ENCODE data around the gene PSMD5. TPM values are rescaled to one million over a fixed set of nuclear protein-coding genes. Genes with fewer than 3 reads are reported as not detected.

The PSMD5 gene
- polyA plus RNA-seq, 1 of the 3 experiments (the other 2 are of a cell fraction), result 13.7 TPM

DNA sequence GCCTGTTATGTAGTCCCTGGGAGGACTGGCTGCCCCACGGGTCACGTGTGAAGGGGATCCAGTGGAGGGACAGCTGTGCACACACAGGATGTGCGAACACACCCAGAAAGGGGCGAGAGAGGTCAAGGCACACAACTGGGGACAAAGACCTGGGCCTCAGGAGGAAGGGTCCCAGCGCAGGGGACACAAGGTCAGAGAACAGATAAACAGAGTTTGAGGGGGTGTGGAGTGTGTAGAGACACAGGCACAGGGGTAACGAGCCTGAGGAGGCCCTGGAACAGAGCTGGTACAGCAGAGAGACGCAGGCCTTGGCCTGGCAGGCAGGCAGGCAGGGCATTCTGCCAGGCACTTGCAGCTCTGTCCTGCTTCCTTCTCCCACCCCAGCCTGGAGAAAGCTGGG is 14.8 kb upstream of the PSMD5 start:
- 100% methylated on average over 7 of the region's 7 CpGs for WGBS (ENCODE audit: low lambda C conversion rate)
- CTCF ChIA-PET, result interaction anchor here (0.9 to 1.5 kb wide), 3 partner anchors 102 to 128 kb away, joined by 3 to 7 read pairs (median 3); no protein-coding TSS in a partner anchor
- TF ChIP-seq EP300 (IDR thresholded peaks at IDR 0.05; ENCODE audit: borderline replicate concordance in 1 of 2, low read depth in 1 of 2, low read length in 1 of 2) (no peak), JUND (IDR thresholded peaks at IDR 0.05) (no peak), FOXM1 (IDR thresholded peaks at IDR 0.05; ENCODE audit: low read depth) (no peak), POLR2AphosphoS5 (IDR thresholded peaks at IDR 0.05; ENCODE audit: low read depth, low read length) (no peak), FOXJ3 (CRISPR knock-in tag; IDR thresholded peaks at IDR 0.05) (no peak), CHD2 (IDR thresholded peaks at IDR 0.05; ENCODE audit: low read length, partially characterized antibody) (no peak), EZH2phosphoT487 (IDR thresholded peaks at IDR 0.05; ENCODE audit: borderline replicate concordance, low read depth) (no peak), NRF1 (IDR thresholded peaks at IDR 0.05; ENCODE audit: low read depth, low read length) (no peak), TAF1 (IDR thresholded peaks at IDR 0.05; ENCODE audit: borderline replicate concordance, low read depth, low read length) (no peak), SIN3A (IDR thresholded peaks at IDR 0.05; ENCODE audit: borderline replicate concordance, low read depth, low read length) (no peak), FOSL2 (IDR thresholded peaks at IDR 0.05; ENCODE audit: borderline replicate concordance, low read depth) (no peak), SMC3 (IDR thresholded peaks at IDR 0.05; ENCODE audit: low read depth, low read length) (no peak), TCF12 (IDR thresholded peaks at IDR 0.05) (no peak), MEF2A (IDR thresholded peaks at IDR 0.05; ENCODE audit: borderline replicate concordance, low read depth) (no peak)
- TF ChIP-seq, protein P1, sequence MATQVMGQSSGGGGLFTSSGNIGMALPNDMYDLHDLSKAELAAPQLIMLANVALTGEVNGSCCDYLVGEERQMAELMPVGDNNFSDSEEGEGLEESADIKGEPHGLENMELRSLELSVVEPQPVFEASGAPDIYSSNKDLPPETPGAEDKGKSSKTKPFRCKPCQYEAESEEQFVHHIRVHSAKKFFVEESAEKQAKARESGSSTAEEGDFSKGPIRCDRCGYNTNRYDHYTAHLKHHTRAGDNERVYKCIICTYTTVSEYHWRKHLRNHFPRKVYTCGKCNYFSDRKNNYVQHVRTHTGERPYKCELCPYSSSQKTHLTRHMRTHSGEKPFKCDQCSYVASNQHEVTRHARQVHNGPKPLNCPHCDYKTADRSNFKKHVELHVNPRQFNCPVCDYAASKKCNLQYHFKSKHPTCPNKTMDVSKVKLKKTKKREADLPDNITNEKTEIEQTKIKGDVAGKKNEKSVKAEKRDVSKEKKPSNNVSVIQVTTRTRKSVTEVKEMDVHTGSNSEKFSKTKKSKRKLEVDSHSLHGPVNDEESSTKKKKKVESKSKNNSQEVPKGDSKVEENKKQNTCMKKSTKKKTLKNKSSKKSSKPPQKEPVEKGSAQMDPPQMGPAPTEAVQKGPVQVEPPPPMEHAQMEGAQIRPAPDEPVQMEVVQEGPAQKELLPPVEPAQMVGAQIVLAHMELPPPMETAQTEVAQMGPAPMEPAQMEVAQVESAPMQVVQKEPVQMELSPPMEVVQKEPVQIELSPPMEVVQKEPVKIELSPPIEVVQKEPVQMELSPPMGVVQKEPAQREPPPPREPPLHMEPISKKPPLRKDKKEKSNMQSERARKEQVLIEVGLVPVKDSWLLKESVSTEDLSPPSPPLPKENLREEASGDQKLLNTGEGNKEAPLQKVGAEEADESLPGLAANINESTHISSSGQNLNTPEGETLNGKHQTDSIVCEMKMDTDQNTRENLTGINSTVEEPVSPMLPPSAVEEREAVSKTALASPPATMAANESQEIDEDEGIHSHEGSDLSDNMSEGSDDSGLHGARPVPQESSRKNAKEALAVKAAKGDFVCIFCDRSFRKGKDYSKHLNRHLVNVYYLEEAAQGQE (IDR thresholded peaks at IDR 0.05; ENCODE audit: low read depth, low read length), result no peak
- TF ChIP-seq, protein P2, sequence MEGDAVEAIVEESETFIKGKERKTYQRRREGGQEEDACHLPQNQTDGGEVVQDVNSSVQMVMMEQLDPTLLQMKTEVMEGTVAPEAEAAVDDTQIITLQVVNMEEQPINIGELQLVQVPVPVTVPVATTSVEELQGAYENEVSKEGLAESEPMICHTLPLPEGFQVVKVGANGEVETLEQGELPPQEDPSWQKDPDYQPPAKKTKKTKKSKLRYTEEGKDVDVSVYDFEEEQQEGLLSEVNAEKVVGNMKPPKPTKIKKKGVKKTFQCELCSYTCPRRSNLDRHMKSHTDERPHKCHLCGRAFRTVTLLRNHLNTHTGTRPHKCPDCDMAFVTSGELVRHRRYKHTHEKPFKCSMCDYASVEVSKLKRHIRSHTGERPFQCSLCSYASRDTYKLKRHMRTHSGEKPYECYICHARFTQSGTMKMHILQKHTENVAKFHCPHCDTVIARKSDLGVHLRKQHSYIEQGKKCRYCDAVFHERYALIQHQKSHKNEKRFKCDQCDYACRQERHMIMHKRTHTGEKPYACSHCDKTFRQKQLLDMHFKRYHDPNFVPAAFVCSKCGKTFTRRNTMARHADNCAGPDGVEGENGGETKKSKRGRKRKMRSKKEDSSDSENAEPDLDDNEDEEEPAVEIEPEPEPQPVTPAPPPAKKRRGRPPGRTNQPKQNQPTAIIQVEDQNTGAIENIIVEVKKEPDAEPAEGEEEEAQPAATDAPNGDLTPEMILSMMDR (IDR thresholded peaks at IDR 0.05), result no peak
- TF ChIP-seq, protein P3, sequence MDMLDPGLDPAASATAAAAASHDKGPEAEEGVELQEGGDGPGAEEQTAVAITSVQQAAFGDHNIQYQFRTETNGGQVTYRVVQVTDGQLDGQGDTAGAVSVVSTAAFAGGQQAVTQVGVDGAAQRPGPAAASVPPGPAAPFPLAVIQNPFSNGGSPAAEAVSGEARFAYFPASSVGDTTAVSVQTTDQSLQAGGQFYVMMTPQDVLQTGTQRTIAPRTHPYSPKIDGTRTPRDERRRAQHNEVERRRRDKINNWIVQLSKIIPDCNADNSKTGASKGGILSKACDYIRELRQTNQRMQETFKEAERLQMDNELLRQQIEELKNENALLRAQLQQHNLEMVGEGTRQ (IDR thresholded peaks at IDR 0.05; ENCODE audit: borderline replicate concordance, low read depth, low read length), result no peak
- Histone ChIP-seq H3K9me3 (no peaks in the 10 kb centered on the region), H3K27ac (ENCODE audit: low read depth in 2 of 2, low read length in 1 of 2) (peak overlapping the region in 1 of 2 experiments; percentile 1; a peak in 1 of 4 replicates), H3K27me3 (ENCODE audit: insufficient read depth) (no peaks in the 10 kb centered on the region), H3K4me3 (ENCODE audit: low read depth in 2 of 2, low read length in 1 of 2) (no peak overlapping the region), H2AFZ (ENCODE audit: low read depth) (no peak overlapping the region), H3K36me3 (replicated peaks in 1 of 2; ENCODE audit: control insufficient read depth in 1 of 2, insufficient read depth in 2 of 2, low read length in 1 of 2) (peaks cover 20 to 44% of the 10 kb centered on the region in 2 experiments), H3K4me2 (no peak overlapping the region), H4K20me1 (ENCODE audit: insufficient read depth) (no peaks in the 10 kb centered on the region), H3F3A (replicated peaks; ENCODE audit: insufficient read depth) (peaks cover 12% of the 10 kb centered on the region), H3K9me2 (no peaks in the 10 kb centered on the region), H3K9ac (no peak overlapping the region), H3K4me1 (ENCODE audit: control insufficient read depth in 1 of 2, insufficient read depth in 2 of 2, low read depth in 1 of 2, low read length in 1 of 2) (peaks cover 0 to 28% of the 10 kb centered on the region in 2 experiments; a peak in 2 of 4 replicates), H3K79me2 (ENCODE audit: insufficient read depth) (no peaks in the 10 kb centered on the region)
- no peak for DNase-seq
- POLR2A ChIA-PET, result interaction anchor here (0.8 kb wide), 1 partner anchor 14 kb away, joined by 4 read pairs; no protein-coding TSS in a partner anchor

Measured in SK-N-SH (cell line).